Mucosa of descending colon (tissue), 3 donors: Measurements from ENCODE around the gene RAD52. TPM values are rescaled to one million over a fixed set of nuclear protein-coding genes. Genes with fewer than 3 reads are reported as not detected.

Source experiments
- ATAC-seq: fragments of 200-7000 bp; cut with Tn5 transposase; one replicate; pipeline ENCODE4 v1.9.1; 2020; ENCODE audit warnings: mild to moderate bottlenecking, moderate library complexity
- DNase-seq, 3 donors: peaks; one replicate each; pipeline ENCODE4 v3.0.0-alpha.2; 2020
- H3K36me3 ChIP-seq: fragments of 200-600 bp; one replicate; pipeline ENCODE4 v1.8.0; 2021; ENCODE audit warnings: low read depth, mild to moderate bottlenecking
- H3K4me1 ChIP-seq: fragments of 200-600 bp; one replicate; pipeline ENCODE4 v1.8.0; 2021; ENCODE audit warnings: low read depth, mild to moderate bottlenecking
- H3K4me3 ChIP-seq: fragments of 200-600 bp; one replicate; pipeline ENCODE4 v1.8.0; 2021; ENCODE audit warnings: mild to moderate bottlenecking
- H3K9me3 ChIP-seq: fragments of 200-600 bp; one replicate; pipeline ENCODE4 v1.8.0; 2021; ENCODE audit warnings: mild to moderate bottlenecking
- intact Hi-C, 2 donors: fragments of 100-400 bp; cut with DNase I in 1 of 2; cut with micrococcal nuclease in 1 of 2; formaldehyde crosslinking; loops; one replicate each; pipeline versions ENCODE4 v1.11.0 to v1.11.1; 2022; cut with DNase I, micrococcal nuclease
- total RNA-seq, 3 donors: library from RNA; stranded (reverse); fragmentation: NEBNext Ultra II Directional in 2 of 3; extraction: Animal tissue kit (Norgen Biotek cat#: 25700) in 2 of 3; gene quantifications; one replicate each; pipeline versions ENCODE4 v1.2.1 to v1.2.4, GENCODE V29; 2021 to 2023
- TF ChIP-seq, protein P1 (sequence below): fragments of 200-600 bp; IDR thresholded peaks from one replicate; pipeline ENCODE4 v1.8.0; 2022; ENCODE audit warnings: antibody characterized with exemption, mild to moderate bottlenecking
- donor health status: DM: no; HTN: no; CAD: no; lungs with moderate emphysema.
- donor health status: DM: no; HTN: no; CAD: no.
- donor health status: DM: no; HTN: yes; CAD: no.

The RAD52 gene
- total RNA-seq, 3 donors from 2014 or later, result 16.3 to 32.0 (median 28.9) TPM

DNA sequence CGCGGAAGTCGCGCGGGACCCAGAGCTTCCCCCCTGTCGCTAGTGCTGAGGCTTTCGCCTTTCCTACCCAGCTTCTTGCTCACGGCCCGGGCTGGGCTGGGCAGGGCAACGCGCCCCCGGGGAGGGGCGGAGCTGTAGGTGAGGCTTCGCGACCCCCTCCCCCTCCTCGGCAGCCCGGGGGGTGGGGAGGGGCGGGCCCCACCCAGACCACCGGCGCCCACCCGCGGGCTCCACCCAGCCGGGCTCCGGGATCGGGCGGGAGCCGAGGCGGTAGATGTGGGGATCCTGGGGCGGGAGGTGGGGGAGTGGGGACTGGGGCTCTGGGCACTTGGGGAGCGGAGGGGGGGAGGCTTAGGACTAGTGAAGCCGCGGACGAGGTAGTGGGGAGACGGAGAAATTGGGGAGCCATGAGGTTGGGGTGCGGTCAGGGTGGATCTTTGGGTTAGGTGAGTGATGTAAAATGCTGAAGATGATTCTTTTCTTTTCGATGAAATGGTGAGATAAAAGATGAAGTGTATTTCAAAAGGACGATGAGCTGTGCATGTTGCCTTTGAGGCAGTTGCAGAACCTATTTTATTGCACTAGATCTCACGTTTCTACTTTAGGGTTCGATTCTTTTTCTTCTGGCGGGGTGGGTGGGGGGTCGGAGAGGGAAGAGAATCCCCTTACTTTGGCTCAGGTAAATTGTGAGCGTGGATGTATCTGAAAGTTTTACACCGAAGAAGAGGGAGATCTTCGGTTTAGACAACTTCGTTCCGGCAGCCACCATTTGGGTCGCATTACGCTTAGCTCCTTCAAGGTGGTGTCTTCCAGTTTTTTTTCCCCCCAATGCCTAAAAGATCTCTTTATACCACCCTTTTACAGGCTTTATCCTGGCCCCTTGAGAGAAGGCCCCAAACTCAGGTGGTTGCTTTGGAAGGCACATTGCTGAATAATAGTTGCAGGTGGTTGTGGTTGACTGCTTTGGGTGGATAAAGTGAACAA, 42.1 kb upstream of the RAD52 start:
- ATAC-seq, result peak; percentile 38
- H3K4me3 ChIP-seq, result peak overlapping the region; percentile 63
- H3K36me3 ChIP-seq, result no peaks in the 10 kb centered on the region
- intact Hi-C loops, result no loop called here
- peak in 1 of 3 donors; percentile 33 for DNase-seq
- peaks cover 23% of the 10 kb centered on the region for H3K4me1 ChIP-seq
- no peaks in the 10 kb centered on the region for H3K9me3 ChIP-seq
- TF ChIP-seq, protein P1, sequence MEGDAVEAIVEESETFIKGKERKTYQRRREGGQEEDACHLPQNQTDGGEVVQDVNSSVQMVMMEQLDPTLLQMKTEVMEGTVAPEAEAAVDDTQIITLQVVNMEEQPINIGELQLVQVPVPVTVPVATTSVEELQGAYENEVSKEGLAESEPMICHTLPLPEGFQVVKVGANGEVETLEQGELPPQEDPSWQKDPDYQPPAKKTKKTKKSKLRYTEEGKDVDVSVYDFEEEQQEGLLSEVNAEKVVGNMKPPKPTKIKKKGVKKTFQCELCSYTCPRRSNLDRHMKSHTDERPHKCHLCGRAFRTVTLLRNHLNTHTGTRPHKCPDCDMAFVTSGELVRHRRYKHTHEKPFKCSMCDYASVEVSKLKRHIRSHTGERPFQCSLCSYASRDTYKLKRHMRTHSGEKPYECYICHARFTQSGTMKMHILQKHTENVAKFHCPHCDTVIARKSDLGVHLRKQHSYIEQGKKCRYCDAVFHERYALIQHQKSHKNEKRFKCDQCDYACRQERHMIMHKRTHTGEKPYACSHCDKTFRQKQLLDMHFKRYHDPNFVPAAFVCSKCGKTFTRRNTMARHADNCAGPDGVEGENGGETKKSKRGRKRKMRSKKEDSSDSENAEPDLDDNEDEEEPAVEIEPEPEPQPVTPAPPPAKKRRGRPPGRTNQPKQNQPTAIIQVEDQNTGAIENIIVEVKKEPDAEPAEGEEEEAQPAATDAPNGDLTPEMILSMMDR, result no peak

DNA sequence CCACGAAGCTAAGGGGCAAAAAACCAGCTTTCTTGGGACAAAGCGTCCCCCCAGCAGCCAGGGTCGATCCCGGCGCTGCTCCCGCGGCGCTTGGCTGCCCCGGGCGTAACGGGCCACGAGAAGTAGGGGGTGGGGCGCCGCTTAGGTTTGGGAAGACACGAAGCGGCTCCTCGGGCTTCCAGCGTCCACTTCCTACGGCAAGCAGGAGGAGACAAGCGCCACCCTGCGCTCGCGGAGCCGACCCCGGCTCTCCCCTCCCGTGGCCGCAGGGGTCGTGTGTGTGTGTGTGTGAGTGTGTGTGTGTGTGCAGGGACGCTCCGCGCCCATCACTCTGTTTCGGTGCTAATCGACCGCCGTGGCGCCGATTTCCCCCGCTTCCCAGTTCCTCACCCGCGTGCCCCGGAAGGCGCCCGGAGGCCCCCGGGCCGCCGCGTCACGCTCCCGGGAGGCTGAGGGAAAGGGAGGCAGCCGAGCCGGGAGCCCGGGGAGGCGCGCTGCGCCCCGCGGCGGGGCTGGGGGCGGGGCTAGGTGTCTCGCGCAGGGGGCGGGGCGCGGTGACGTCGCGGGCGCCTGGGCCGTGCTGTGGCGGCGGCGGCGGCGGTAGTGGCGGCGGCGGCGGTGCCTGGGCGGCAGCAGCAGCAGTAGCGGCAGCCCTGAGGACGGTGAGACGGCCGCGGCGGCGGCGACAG, 41.3 kb upstream of the RAD52 start, which contains the start of gene ERC1:
Gene ERC1, plus strand, starts transcription at position 563 of the 689 bp plus-strand sequence. CDS start 36,681 bp downstream, outside the sequence.
- TF ChIP-seq, protein P1, result no peak
- no peaks in the 10 kb centered on the region for H3K36me3 ChIP-seq
- no peaks in the 10 kb centered on the region for H3K9me3 ChIP-seq
- intact Hi-C loops, result no loop called here
- ATAC-seq, result peak; percentile 97
- peaks cover 23% of the 10 kb centered on the region for H3K4me1 ChIP-seq
- H3K4me3 ChIP-seq, result peak within 1 kb of the TSS; percentile 63
- peak; percentile 88 to 93 (median 90) for DNase-seq

DNA sequence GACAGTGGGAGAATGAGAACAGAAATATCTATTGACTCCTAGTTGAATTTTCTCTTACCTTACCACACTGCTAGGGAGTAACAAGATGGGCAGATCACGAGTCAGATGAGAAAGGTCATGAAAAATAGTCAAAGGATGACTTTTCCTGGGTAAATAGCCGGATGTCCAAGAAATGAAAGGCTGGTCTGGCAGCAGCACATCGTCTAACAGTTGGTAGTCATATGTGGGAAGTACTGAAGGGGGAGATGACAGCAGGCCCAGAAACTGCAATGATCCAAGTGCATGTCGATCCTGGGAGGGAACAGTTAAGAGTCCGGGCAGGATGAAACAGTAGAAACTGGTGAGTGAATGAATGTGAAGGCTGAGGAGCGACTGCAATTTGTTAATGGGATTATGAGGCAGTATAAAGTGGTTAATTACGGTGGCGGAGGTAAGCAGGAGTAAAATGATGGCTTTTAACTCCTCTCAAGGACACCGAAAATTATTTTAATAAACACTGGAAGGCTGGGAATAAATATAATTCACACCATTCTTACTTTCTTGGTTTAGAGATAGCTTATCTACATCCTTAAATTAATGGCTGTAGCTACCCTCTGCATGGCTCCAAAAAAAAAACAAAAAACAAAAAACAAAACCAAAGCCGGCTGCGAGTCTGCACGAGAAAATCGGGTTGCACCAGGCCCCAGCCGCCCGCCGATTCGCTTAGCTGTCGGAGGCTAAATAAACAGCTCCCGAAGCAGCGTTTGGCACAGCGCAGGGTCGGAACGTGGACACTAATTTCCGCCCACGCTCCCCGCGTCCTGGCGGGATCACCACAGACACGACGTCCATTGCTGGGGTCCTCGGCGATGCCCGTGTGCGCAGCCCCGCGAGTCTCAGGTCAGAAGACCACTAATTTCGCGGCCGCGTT, 40.5 kb upstream of the RAD52 start:
- H3K4me1 ChIP-seq, result peaks cover 23% of the 10 kb centered on the region
- peak overlapping the region; percentile 63 for H3K4me3 ChIP-seq
- no peaks in the 10 kb centered on the region for H3K9me3 ChIP-seq
- H3K36me3 ChIP-seq, result no peaks in the 10 kb centered on the region
- TF ChIP-seq, protein P1, result no peak
- DNase-seq (peak; percentile 67 to 77 (median 76)), ATAC-seq (peak; percentile 57)
- intact Hi-C loops, result no loop called here

DNA sequence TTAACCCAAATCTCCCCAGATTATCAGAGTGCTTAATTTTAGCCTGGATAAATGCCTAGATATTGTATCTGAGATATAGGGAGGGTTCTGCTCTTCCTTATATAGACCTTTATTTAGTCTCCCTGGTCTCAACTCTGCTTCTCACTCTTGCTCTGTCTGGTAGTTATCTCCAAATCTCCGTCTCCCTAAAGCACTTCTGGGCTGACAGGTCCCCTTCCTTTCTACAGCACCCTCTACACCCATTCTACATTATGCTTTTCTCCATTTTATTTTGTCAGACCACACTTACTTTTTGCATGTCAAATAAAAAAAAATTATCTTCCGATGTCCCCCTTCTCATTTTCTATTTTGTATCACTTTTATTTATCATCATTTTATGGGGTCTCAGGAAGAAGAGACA, 39.6 kb upstream of the RAD52 start:
- no peak overlapping the region for H3K4me3 ChIP-seq
- no peaks in the 10 kb centered on the region for H3K36me3 ChIP-seq
- no peaks in the 10 kb centered on the region for H3K9me3 ChIP-seq
- TF ChIP-seq, protein P1, result no peak
- H3K4me1 ChIP-seq, result peaks cover 23% of the 10 kb centered on the region
- no peak for DNase-seq
- no peak for ATAC-seq
- intact Hi-C loops, result no loop called here

DNA sequence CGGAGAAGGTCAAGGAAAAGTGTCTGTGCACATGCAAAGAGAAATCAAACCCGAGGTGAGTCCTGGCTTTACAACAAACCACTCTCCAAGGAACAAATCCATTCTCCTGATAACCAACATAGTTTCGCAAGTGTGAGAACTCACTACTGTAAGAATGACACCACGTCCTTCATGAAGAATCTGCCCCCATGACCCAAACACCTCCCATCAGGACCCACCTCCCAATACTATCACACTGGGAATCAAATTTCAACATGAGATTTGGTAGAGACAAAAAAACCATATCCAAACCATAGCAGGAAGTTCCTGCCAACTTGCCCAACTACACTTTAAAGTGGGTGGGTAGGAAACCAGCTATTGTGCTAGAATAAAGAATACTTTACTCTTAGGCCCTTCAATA, 39.2 kb upstream of the RAD52 start:
- Histone ChIP-seq H3K9me3 (no peaks in the 10 kb centered on the region), H3K4me3 (no peak overlapping the region), H3K36me3 (no peaks in the 10 kb centered on the region), H3K4me1 (peaks cover 23% of the 10 kb centered on the region)
- intact Hi-C loops, result no loop called here
- TF ChIP-seq, protein P1, result no peak
- ATAC-seq, result no peak
- no peak for DNase-seq
